HG02884 (cell line): Measurements from ENCODE around the gene CCR8.
A peak's percentile ranks its signal among the peaks of the same experiment; 100 is the strongest.
"Not testable (repeated sequence)": the region's sequence is repeated elsewhere in the genome, so short reads cannot be mapped to it uniquely, and the experiment has no call there.

Experiments
- ATAC-seq: cut with Tn5 transposase; IDR thresholded peaks from one replicate; pipeline ENCODE4 v1.9.1; 2021; ENCODE audit warnings: mild to moderate bottlenecking, moderate library complexity; ENCODE audit not compliant: unreplicated experiment

The CCR8 gene

GRCh38 chr3:39313289-39313688 is 16.2 kb upstream of the CCR8 start:
- ATAC-seq, result no peak

- no peak for ATAC-seq
Observed at GRCh38 chr3:39315420-39315819, 14.1 kb upstream of the CCR8 start.

GRCh38 chr3:39317571-39318169 is 11.8 kb upstream of the CCR8 start:
- no peak for ATAC-seq

- ATAC-seq, result no peak
Observed at GRCh38 chr3:39318301-39318700, 11.2 kb upstream of the CCR8 start.

GRCh38 chr3:39319249-39319648 is 10.3 kb upstream of the CCR8 start:
- no peak for ATAC-seq

- ATAC-seq, result not testable (repeated sequence)
Observed at GRCh38 chr3:39321574-39321983, 7.9 kb upstream of the CCR8 start.

GRCh38 chr3:39322209-39322715 is 7.2 kb upstream of the CCR8 start:
- ATAC-seq, result not testable (repeated sequence)

- ATAC-seq, result no peak
Observed at GRCh38 chr3:39322936-39323335, 6.6 kb upstream of the CCR8 start.

- no peak for ATAC-seq
Observed at GRCh38 chr3:39323494-39323893, 6.0 kb upstream of the CCR8 start.

- no peak for ATAC-seq
Observed at GRCh38 chr3:39325236-39325635, 4.3 kb upstream of the CCR8 start.

GRCh38 chr3:39327053-39327745 is 2.3 kb upstream of the CCR8 start:
- ATAC-seq, result no peak

- ATAC-seq, result peak; percentile 76
Observed at GRCh38 chr3:39327746-39328349, 1.7 kb upstream of the CCR8 start.

- no peak for ATAC-seq
Observed at GRCh38 chr3:39330824-39331223, 1.3 kb downstream of the CCR8 start.

GRCh38 chr3:39332525-39332924 is 3.0 kb downstream of the CCR8 start:
- no peak for ATAC-seq

- no peak for ATAC-seq
Observed at GRCh38 chr3:39333607-39334006, 4.1 kb downstream of the CCR8 start.

- no peak for ATAC-seq
Observed at GRCh38 chr3:39334205-39334604, 4.7 kb downstream of the CCR8 start.

- no peak for ATAC-seq
Observed at GRCh38 chr3:39338201-39338600, 8.7 kb downstream of the CCR8 start.

GRCh38 chr3:39339086-39339485 is 9.6 kb downstream of the CCR8 start:
- ATAC-seq, result no peak

GRCh38 chr3:39343076-39343717 is 13.7 kb downstream of the CCR8 start:
- ATAC-seq, result no peak

- no peak for ATAC-seq
Observed at GRCh38 chr3:39343760-39344159, 14.3 kb downstream of the CCR8 start.

- ATAC-seq, result no peak
Observed at GRCh38 chr3:39344746-39345344, 15.3 kb downstream of the CCR8 start.
